H1 (cell line): ENCODE data around the gene ADD1.

ENCODE experiments used
- BCL11A ChIP-seq, 2 experiments: IDR thresholded peaks; one replicate each; pipeline ENCODE4 v1.6.1; 2011; ENCODE audit warnings: low read depth in 2 of 2, low read length in 2 of 2, mild to moderate bottlenecking in 2 of 2
- CREB1 ChIP-seq: IDR thresholded peaks from 2 replicates; pipeline ENCODE4 v1.6.1; 2012; ENCODE audit warnings: inconsistent platforms
- EP300 ChIP-seq, 2 experiments: IDR thresholded peaks; 1 replicate in 1 of 2; 2 replicates in 1 of 2; pipeline ENCODE4 v1.6.1; 2011 to 2012; ENCODE audit warnings: low read depth in 2 of 2, low read length in 2 of 2, mild to moderate bottlenecking in 2 of 2, borderline replicate concordance in 1 of 2, inconsistent platforms in 1 of 2, moderate library complexity in 1 of 2
- MAFK ChIP-seq: IDR thresholded peaks from 2 replicates; pipeline ENCODE4 v1.6.1; 2012; ENCODE audit warnings: low read depth, mild to moderate bottlenecking, improper control_type of control experiment, low read length
- POLR2A ChIP-seq, 2 experiments: IDR thresholded peaks; 1 replicate in 1 of 2; 2 replicates in 1 of 2; pipeline ENCODE4 v1.6.1; 2011; ENCODE audit warnings: low read depth in 2 of 2, low read length in 2 of 2, mild to moderate bottlenecking in 2 of 2; ENCODE audit errors: control extremely low read depth in 1 of 2
- POLR2AphosphoS5 ChIP-seq: IDR thresholded peaks from 2 replicates; pipeline ENCODE4 v1.6.1; 2011; ENCODE audit warnings: low read depth, low read length
- POU5F1 ChIP-seq: IDR thresholded peaks from 2 replicates; pipeline ENCODE4 v1.6.1; 2011; ENCODE audit warnings: low read depth, mild to moderate bottlenecking, low read length, moderate library complexity
- RFX5 ChIP-seq: IDR thresholded peaks from 2 replicates; pipeline ENCODE4 v1.6.1; 2011; ENCODE audit warnings: low read depth, low read length, improper control_type of control experiment, borderline replicate concordance
- SP4 ChIP-seq: IDR thresholded peaks from 2 replicates; pipeline ENCODE4 v1.6.1; 2012; ENCODE audit warnings: low read length, inconsistent platforms
- TF ChIP-seq, protein P1 (sequence below), 3 experiments: IDR thresholded peaks; 1 replicate in 2 of 3; 2 replicates in 1 of 3; pipeline versions ENCODE4 v1.5.1 to v1.6.1; 2011; ENCODE audit warnings: low read length in 3 of 3, mild to moderate bottlenecking in 3 of 3, inconsistent platforms in 2 of 3, low read depth in 1 of 3, moderate library complexity in 1 of 3; ENCODE audit not compliant: insufficient read depth in 1 of 3; ENCODE audit errors: control extremely low read depth in 1 of 3

DNA sequence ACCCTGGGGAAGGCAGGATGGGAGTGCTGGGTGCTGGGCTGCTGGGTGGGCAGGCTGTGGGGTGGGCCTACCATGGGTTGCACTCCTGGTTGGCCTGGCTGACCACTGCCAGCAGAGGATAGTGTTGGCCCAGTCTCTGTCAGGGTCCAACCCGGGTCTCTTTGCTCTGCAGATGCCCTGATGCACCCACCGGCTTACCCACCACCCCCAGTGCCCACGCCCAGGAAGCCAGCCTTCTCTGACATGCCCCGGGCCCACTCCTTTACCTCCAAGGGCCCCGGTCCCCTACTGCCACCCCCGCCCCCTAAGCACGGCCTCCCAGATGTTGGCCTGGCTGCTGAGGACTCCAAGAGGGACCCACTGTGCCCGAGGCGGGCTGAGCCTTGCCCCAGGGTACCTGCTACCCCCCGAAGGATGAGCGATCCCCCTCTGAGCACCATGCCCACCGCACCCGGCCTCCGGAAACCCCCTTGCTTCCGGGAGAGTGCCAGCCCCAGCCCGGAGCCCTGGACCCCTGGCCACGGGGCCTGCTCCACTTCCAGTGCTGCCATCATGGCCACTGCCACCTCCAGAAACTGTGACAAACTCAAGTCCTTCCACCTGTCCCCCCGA lies 14.2 kb upstream of the ADD1 start:
- TF ChIP-seq POLR2A (IDR thresholded peaks at IDR 0.05; ENCODE audit: control extremely low read depth in 1 of 2, low read depth in 2 of 2, low read length in 2 of 2) (no peak), RFX5 (no peak), SP4 (no peak), CREB1 (no peak), BCL11A (IDR thresholded peaks at IDR 0.05; ENCODE audit: low read depth in 2 of 2, low read length in 2 of 2) (no peak), POLR2AphosphoS5 (no peak), EP300 (IDR thresholded peaks at IDR 0.05; ENCODE audit: borderline replicate concordance in 1 of 2, low read depth in 2 of 2, low read length in 2 of 2) (no peak), POU5F1 (no peak), MAFK (no peak)
- TF ChIP-seq, protein P1, sequence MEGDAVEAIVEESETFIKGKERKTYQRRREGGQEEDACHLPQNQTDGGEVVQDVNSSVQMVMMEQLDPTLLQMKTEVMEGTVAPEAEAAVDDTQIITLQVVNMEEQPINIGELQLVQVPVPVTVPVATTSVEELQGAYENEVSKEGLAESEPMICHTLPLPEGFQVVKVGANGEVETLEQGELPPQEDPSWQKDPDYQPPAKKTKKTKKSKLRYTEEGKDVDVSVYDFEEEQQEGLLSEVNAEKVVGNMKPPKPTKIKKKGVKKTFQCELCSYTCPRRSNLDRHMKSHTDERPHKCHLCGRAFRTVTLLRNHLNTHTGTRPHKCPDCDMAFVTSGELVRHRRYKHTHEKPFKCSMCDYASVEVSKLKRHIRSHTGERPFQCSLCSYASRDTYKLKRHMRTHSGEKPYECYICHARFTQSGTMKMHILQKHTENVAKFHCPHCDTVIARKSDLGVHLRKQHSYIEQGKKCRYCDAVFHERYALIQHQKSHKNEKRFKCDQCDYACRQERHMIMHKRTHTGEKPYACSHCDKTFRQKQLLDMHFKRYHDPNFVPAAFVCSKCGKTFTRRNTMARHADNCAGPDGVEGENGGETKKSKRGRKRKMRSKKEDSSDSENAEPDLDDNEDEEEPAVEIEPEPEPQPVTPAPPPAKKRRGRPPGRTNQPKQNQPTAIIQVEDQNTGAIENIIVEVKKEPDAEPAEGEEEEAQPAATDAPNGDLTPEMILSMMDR (IDR thresholded peaks at IDR 0.05; ENCODE audit: control extremely low read depth in 1 of 3, insufficient read depth in 1 of 3, low read depth in 1 of 3, low read length in 3 of 3), result no peak
